NT2/D1 (cell line): Measurements from ENCODE around the gene ALDH2.

ENCODE experiments used
- SUZ12 ChIP-seq: IDR thresholded peaks from 2 replicates; pipeline ENCODE4 v1.6.1; 2011; ENCODE audit not compliant: insufficient read length, insufficient read depth; ENCODE audit errors: extremely low read depth
- YY1 ChIP-seq: IDR thresholded peaks from 2 replicates; pipeline ENCODE4 v1.6.1; 2011; ENCODE audit not compliant: insufficient read length, insufficient read depth
- ZNF274 ChIP-seq: IDR thresholded peaks from 2 replicates; pipeline ENCODE4 v1.6.1; 2011; ENCODE audit warnings: mild to moderate bottlenecking, low read depth, low read length

- TF ChIP-seq SUZ12 (no peak), YY1 (no peak), ZNF274 (no peak)
Observed at GRCh38 chr12:111792155-111792855, 25.6 kb downstream of the ALDH2 start.
